Cardiac muscle cell (in vitro differentiated cells and primary cell): Measurements from ENCODE around the gene SLC2A9. TPM values are rescaled to one million over a fixed set of nuclear protein-coding genes. Genes with fewer than 3 reads are reported as not detected.
A peak's percentile ranks its signal among the peaks of the same experiment; 100 is the strongest.

Experiments
- DNase-seq, 2 donors: peaks; one replicate each; pipeline versions ENCODE4 v3.0.0 to v3.0.0-alpha.2; 2010 to 2017; ENCODE audit warnings: low read depth in 1 of 2, low spot score in 1 of 2
- H3K27ac ChIP-seq: fragments of 200-600 bp; sonication (generic); 2 replicates; pipeline ENCODE4 v1.5.1; 2016
- H3K27me3 ChIP-seq: fragments of 200-600 bp; sonication (generic); 2 replicates; pipeline ENCODE4 v1.6.0; 2016; ENCODE audit warnings: control low read depth
- H3K36me3 ChIP-seq: fragments of 200-600 bp; sonication (generic); 2 replicates; pipeline ENCODE4 v1.5.1; 2016; ENCODE audit warnings: control low read depth
- H3K4me1 ChIP-seq: fragments of 200-600 bp; sonication (generic); 2 replicates; pipeline ENCODE4 v1.8.1; 2017; ENCODE audit warnings: low read depth, mild to moderate bottlenecking, mixed run types
- H3K4me3 ChIP-seq: fragments of 200-600 bp; sonication (generic); 2 replicates; pipeline ENCODE4 v1.5.1; 2016; ENCODE audit warnings: mild to moderate bottlenecking
- H3K9me3 ChIP-seq: fragments of 200-600 bp; sonication (generic); 2 replicates; pipeline ENCODE4 v1.5.1; 2017; ENCODE audit warnings: low read depth, mild to moderate bottlenecking, control low read depth
- CTCF ChIP-seq: IDR thresholded peaks from 2 replicates; pipeline ENCODE4 v1.5.1; 2012; ENCODE audit warnings: low read depth, mild to moderate bottlenecking, low read length
- polyA plus RNA-seq: library from polyadenylated mRNA; unstranded; fragments of >200 nt; fragmentation: Nextera tagmentation; extraction: Ambion mirVana; gene quantifications from 2 replicates; pipeline ENCODE4 v1.2.1, GENCODE V29; 2016
- total RNA-seq: library from RNA; depleted of rRNA; stranded (reverse); fragments of >200 nt; gene quantifications from 2 replicates; pipeline ENCODE4 v1.2.3, GENCODE V29; 2016

Gene SLC2A9
- total and polyA plus RNA-seq, 2 experiments from 2014 or later, result 0.42 to 1.1 TPM

- H3K9me3 ChIP-seq, result no peaks in the 10 kb centered on the region
- DNase-seq, result no peak
- H3K4me1 ChIP-seq, result peaks cover 7% of the 10 kb centered on the region
- H3K4me3 ChIP-seq, result no peak overlapping the region
- H3K36me3 ChIP-seq, result no peaks in the 10 kb centered on the region
- no peak for TF ChIP-seq CTCF
- H3K27ac ChIP-seq, result no peak overlapping the region
- no peaks in the 10 kb centered on the region for H3K27me3 ChIP-seq
Observed at GRCh38 chr4:10050261-10050661, 29.0 kb upstream of the SLC2A9 start.

GRCh38 chr4:10048941-10049697, 27.8 kb upstream of the SLC2A9 start:
- no peaks in the 10 kb centered on the region for H3K27me3 ChIP-seq
- H3K4me1 ChIP-seq, result peaks cover 7% of the 10 kb centered on the region
- H3K36me3 ChIP-seq, result no peaks in the 10 kb centered on the region
- H3K9me3 ChIP-seq, result no peaks in the 10 kb centered on the region
- no peak overlapping the region for H3K4me3 ChIP-seq
- TF ChIP-seq CTCF, result no peak
- no peak for DNase-seq
- H3K27ac ChIP-seq, result no peak overlapping the region

- TF ChIP-seq CTCF, result no peak
- Histone ChIP-seq H3K4me1 (peaks cover 7% of the 10 kb centered on the region), H3K27me3 (no peaks in the 10 kb centered on the region), H3K36me3 (no peaks in the 10 kb centered on the region), H3K4me3 (no peak overlapping the region), H3K9me3 (no peaks in the 10 kb centered on the region), H3K27ac (no peak overlapping the region)
- no peak for DNase-seq
Observed at GRCh38 chr4:10047967-10048366, 26.7 kb upstream of the SLC2A9 start.

GRCh38 chr4:10046471-10046870, 25.2 kb upstream of the SLC2A9 start:
- Histone ChIP-seq H3K27ac (no peak overlapping the region), H3K9me3 (no peaks in the 10 kb centered on the region), H3K4me1 (peaks cover 7% of the 10 kb centered on the region), H3K27me3 (no peaks in the 10 kb centered on the region), H3K4me3 (no peak overlapping the region), H3K36me3 (no peaks in the 10 kb centered on the region)
- no peak for TF ChIP-seq CTCF
- no peak for DNase-seq

GRCh38 chr4:10045481-10045880, 24.2 kb upstream of the SLC2A9 start:
- H3K27ac ChIP-seq, result no peak overlapping the region
- TF ChIP-seq CTCF, result no peak
- H3K4me1 ChIP-seq, result peaks cover 7% of the 10 kb centered on the region
- H3K27me3 ChIP-seq, result no peaks in the 10 kb centered on the region
- H3K4me3 ChIP-seq, result no peak overlapping the region
- H3K9me3 ChIP-seq, result no peaks in the 10 kb centered on the region
- H3K36me3 ChIP-seq, result no peaks in the 10 kb centered on the region
- DNase-seq, result peak in 1 of 2 donors; percentile 43

GRCh38 chr4:10041036-10041435, 19.7 kb upstream of the SLC2A9 start:
- no peaks in the 10 kb centered on the region for H3K27me3 ChIP-seq
- no peaks in the 10 kb centered on the region for H3K9me3 ChIP-seq
- H3K36me3 ChIP-seq, result no peaks in the 10 kb centered on the region
- no peak overlapping the region for H3K27ac ChIP-seq
- no peak for DNase-seq
- TF ChIP-seq CTCF, result no peak
- H3K4me1 ChIP-seq, result no peaks in the 10 kb centered on the region
- no peak overlapping the region for H3K4me3 ChIP-seq
